Neural crest cell (in vitro differentiated cells): ENCODE data around the gene TLR8. TPM values are rescaled to one million over a fixed set of nuclear protein-coding genes. Genes with fewer than 3 reads are reported as not detected.

ENCODE experiments used
- DNase-seq: peaks from one replicate; pipeline ENCODE4 v3.0.0; 2021; ENCODE audit warnings: low read depth, mixed read lengths, low spot score
- H3K27ac Mint-ChIP-seq: one replicate; pipeline ENCODE4 v1.8.0; 2021; ENCODE audit warnings: mild to moderate bottlenecking, mixed read lengths; ENCODE audit not compliant: unreplicated experiment
- H3K27me3 Mint-ChIP-seq: 2 replicates; pipeline ENCODE4 v1.8.0; 2021; ENCODE audit warnings: low read depth, mild to moderate bottlenecking, mixed read lengths
- H3K36me3 Mint-ChIP-seq: 2 replicates; pipeline ENCODE4 v1.8.0; 2021; ENCODE audit warnings: low read depth, mild to moderate bottlenecking, mixed read lengths
- H3K4me1 Mint-ChIP-seq: 2 replicates; pipeline ENCODE4 v1.8.0; 2021; ENCODE audit warnings: mixed read lengths
- H3K4me3 Mint-ChIP-seq: one replicate; pipeline ENCODE4 v1.8.0; 2021; ENCODE audit warnings: mild to moderate bottlenecking, mixed read lengths
- H3K9me3 Mint-ChIP-seq: 2 replicates; pipeline ENCODE4 v1.8.0; 2021; ENCODE audit warnings: mixed read lengths
- CTCF ChIP-seq: fragments of 200-600 bp; sonication (generic); conservative IDR thresholded peaks from 2 replicates; pipeline ENCODE4 v1.5.0; 2021; ENCODE audit warnings: antibody characterized with exemption, mild to moderate bottlenecking
- total RNA-seq: library from RNA; stranded (reverse); gene quantifications from 2 replicates; pipeline ENCODE4 v1.2.1, GENCODE V29; 2021

TLR8 gene
- total RNA-seq, 1 donor from 2014 or later = not detected

DNA sequence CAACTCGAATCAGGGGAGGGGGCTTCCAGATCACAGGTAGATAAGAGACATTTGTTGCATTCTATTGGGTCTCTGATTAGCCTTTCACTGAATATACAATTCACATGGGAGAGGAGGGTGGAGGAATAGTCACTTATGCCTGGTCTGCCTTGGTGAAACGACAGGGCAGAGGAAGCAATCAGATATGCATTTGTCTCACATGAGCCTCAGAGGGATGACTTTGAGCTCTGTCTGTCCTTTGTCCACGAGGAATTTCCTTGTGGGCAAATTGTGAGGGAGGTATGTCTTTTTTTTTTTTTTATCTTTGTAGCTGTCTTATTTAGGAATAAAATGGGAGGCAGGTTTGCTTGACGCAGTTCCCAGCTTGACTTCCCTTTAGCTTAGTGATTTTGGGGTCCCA is 40.0 kb downstream of the TLR8 start:
- Mint-ChIP-seq H3K27ac (no peak overlapping the region), H3K36me3 (peaks cover 7% of the 10 kb centered on the region), H3K9me3 (peaks cover 3% of the 10 kb centered on the region), H3K4me1 (peaks cover 50% of the 10 kb centered on the region), H3K4me3 (no peak overlapping the region), H3K27me3 (no peaks in the 10 kb centered on the region)
- TF ChIP-seq CTCF = no peak
- no peak for DNase-seq

- H3K27me3 Mint-ChIP-seq = no peaks in the 10 kb centered on the region
- H3K4me1 Mint-ChIP-seq = peaks cover 50% of the 10 kb centered on the region
- peaks cover 3% of the 10 kb centered on the region for H3K9me3 Mint-ChIP-seq
- DNase-seq = peak; percentile 64
- H3K36me3 Mint-ChIP-seq = peaks cover 6% of the 10 kb centered on the region
- peak overlapping the region; percentile 43 for H3K27ac Mint-ChIP-seq
- peak overlapping the region; percentile 65 for H3K4me3 Mint-ChIP-seq
- peak; percentile 88 for TF ChIP-seq CTCF
Measured at GRCh38 chrX:12946838-12947544, 40.6 kb downstream of the TLR8 start.

DNA sequence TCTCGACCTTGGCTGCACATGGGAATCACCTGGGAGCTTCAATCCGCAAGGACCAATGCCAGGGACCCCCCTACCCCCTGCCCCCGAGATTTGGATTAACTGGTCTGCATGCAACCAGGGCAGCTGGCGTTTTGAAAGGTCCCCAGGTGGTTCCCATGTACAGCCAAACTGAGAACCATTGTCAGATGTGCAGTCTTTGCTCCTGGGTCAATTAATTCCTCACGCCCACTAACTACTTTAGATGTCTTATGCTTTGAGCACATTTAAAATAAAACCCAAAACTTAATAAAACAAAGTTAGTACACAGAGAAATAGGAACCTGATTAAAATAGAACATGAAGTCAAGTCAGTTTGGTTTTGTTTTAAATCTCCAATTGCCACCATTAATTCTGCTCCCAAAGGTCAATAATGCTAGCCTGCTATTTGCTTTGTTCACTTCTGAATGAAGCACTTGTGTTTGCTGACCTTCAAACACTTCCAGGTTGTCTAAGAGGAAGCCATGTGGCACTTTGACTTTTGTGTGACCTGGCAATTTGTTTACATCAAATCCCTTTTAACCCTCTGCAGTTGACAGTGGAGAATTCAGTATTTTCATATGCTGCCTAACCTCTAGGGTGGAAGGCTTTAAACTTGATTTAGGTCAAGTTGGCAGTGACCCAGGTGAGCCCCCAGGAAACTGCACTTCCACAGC is 41.3 kb downstream of the TLR8 start:
- no peak for DNase-seq
- Mint-ChIP-seq H3K27ac (no peak overlapping the region), H3K4me3 (no peak overlapping the region), H3K36me3 (peaks cover 3% of the 10 kb centered on the region), H3K4me1 (peaks cover 50% of the 10 kb centered on the region), H3K9me3 (peaks cover 3% of the 10 kb centered on the region), H3K27me3 (no peaks in the 10 kb centered on the region)
- no peak for TF ChIP-seq CTCF

DNA sequence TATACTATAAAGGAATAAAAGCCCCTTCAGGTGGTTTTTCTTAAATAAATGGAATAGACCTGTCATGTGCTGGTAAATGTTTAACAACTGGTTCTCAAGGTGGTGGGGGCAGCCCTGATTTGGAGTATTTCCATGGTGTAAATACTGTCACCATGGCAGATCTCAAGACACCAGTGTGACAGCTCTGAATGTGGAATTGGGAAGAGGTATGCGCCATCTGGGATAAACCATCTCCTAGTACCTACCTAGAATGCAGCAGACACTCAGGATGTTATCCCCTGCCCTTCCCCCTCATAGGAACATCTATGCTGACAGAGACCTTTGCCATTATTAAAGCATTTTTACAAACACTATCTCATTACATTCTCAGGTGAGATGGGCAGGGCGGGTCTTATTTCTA is 42.1 kb downstream of the TLR8 start:
- TF ChIP-seq CTCF = no peak
- Mint-ChIP-seq H3K4me1 (peaks cover 50% of the 10 kb centered on the region), H3K36me3 (no peaks in the 10 kb centered on the region), H3K27ac (no peak overlapping the region), H3K27me3 (no peaks in the 10 kb centered on the region), H3K9me3 (peaks cover 3% of the 10 kb centered on the region), H3K4me3 (no peak overlapping the region)
- DNase-seq = no peak

- Mint-ChIP-seq H3K9me3 (peaks cover 3% of the 10 kb centered on the region), H3K27me3 (no peaks in the 10 kb centered on the region), H3K27ac (peak overlapping the region; percentile 50), H3K4me3 (no peak overlapping the region), H3K36me3 (no peaks in the 10 kb centered on the region), H3K4me1 (peaks cover 50% of the 10 kb centered on the region)
- no peak for TF ChIP-seq CTCF
- DNase-seq = no peak
Measured at GRCh38 chrX:12949205-12949926, 42.9 kb downstream of the TLR8 start.
